Smooth muscle cell (in vitro differentiated cells): ENCODE data around the gene PSMD4. TPM values are rescaled to one million over a fixed set of nuclear protein-coding genes. Genes with fewer than 3 reads are reported as not detected.

ENCODE experiments used
- DNase-seq: peaks from one replicate; lab custom pipeline; 2025; ENCODE audit not compliant: unreplicated experiment; lab: John Stamatoyannopoulos, UW
- H2AFZ ChIP-seq: fragments of 200-600 bp; sonication (generic); 2 replicates; pipeline ENCODE4 v1.6.0; 2016; ENCODE audit warnings: antibody characterized with exemption, low read depth, mild to moderate bottlenecking
- H3F3A ChIP-seq: fragments of 200-600 bp; sonication (generic); 2 replicates; pipeline ENCODE4 v1.6.0; 2017; ENCODE audit warnings: antibody characterized with exemption, low read depth
- H3K27ac ChIP-seq: fragments of 200-600 bp; sonication (generic); 2 replicates; pipeline ENCODE4 v1.5.1; 2016; ENCODE audit warnings: low read depth, mild to moderate bottlenecking
- H3K27me3 ChIP-seq: fragments of 200-600 bp; sonication (generic); 2 replicates; pipeline ENCODE4 v1.6.1; 2016; ENCODE audit warnings: low read depth, mild to moderate bottlenecking
- H3K36me3 ChIP-seq: fragments of 200-600 bp; sonication (generic); 2 replicates; pipeline ENCODE4 v1.5.1; 2016; ENCODE audit warnings: low read depth
- H3K4me1 ChIP-seq: fragments of 200-600 bp; sonication (generic); 2 replicates; pipeline ENCODE4 v1.5.1; 2016; ENCODE audit warnings: low read depth
- H3K4me2 ChIP-seq: fragments of 200-600 bp; sonication (generic); 2 replicates; pipeline ENCODE4 v1.6.0; 2016; ENCODE audit warnings: mild to moderate bottlenecking
- H3K4me3 ChIP-seq: fragments of 200-600 bp; sonication (generic); 2 replicates; pipeline ENCODE4 v1.5.1; 2016; ENCODE audit warnings: mild to moderate bottlenecking
- H3K79me2 ChIP-seq: fragments of 200-600 bp; sonication (generic); 2 replicates; pipeline ENCODE4 v1.6.0; 2016; ENCODE audit warnings: low read depth, mild to moderate bottlenecking
- H3K9ac ChIP-seq: fragments of 200-600 bp; sonication (generic); 2 replicates; pipeline ENCODE4 v1.6.0; 2016; ENCODE audit warnings: low read depth
- H3K9me3 ChIP-seq: fragments of 200-600 bp; sonication (generic); replicated peaks from 2 replicates; pipeline ENCODE4 v1.5.1; 2016; ENCODE audit warnings: low read depth
- H4K20me1 ChIP-seq: fragments of 200-600 bp; sonication (generic); 2 replicates; pipeline ENCODE4 v1.6.0; 2016; ENCODE audit warnings: low read depth
- WGBS: methylation state at CpG from one replicate; pipeline ENCODE4 v1.1.7; 2016; ENCODE audit warnings: low lambda C conversion rate; 5-methylcytosine and 5-hydroxymethylcytosine counted together
- polyA plus RNA-seq: library from polyadenylated mRNA; unstranded; fragments of >200 nt; fragmentation: Nextera tagmentation; extraction: Ambion mirVana; gene quantifications from 2 replicates; pipeline ENCODE4 v1.2.1, GENCODE V29; 2016
- small RNA-seq: library from RNA; depleted of rRNA; stranded (forward); fragments of <200 nt; gene quantifications from one replicate; pipeline ENCODE3, GENCODE V24; 2014
- total RNA-seq: library from RNA; depleted of rRNA; stranded (reverse); fragments of >200 nt; gene quantifications from 2 replicates; pipeline ENCODE4 v1.2.3, GENCODE V29; 2014
- TF ChIP-seq, protein P1 (sequence below): fragments of 200-600 bp; sonication (generic); IDR thresholded peaks from 2 replicates; pipeline ENCODE4 v1.5.1; 2017; ENCODE audit warnings: borderline replicate concordance, mild to moderate bottlenecking, antibody characterized with exemption; ENCODE audit not compliant: insufficient read depth, poor library complexity, severe bottlenecking

PSMD4 gene
- total and polyA plus RNA-seq, 2 experiments from 2014 or later = 109 to 198 TPM

GRCh38 chr1:151314137-151314875, 59.8 kb downstream of the PSMD4 start:
- Histone ChIP-seq H3K27ac (peak overlapping the region; percentile 99), H3K9ac (no peak overlapping the region)
- 72% methylated on average over 3 of the region's 3 CpGs for WGBS

DNA sequence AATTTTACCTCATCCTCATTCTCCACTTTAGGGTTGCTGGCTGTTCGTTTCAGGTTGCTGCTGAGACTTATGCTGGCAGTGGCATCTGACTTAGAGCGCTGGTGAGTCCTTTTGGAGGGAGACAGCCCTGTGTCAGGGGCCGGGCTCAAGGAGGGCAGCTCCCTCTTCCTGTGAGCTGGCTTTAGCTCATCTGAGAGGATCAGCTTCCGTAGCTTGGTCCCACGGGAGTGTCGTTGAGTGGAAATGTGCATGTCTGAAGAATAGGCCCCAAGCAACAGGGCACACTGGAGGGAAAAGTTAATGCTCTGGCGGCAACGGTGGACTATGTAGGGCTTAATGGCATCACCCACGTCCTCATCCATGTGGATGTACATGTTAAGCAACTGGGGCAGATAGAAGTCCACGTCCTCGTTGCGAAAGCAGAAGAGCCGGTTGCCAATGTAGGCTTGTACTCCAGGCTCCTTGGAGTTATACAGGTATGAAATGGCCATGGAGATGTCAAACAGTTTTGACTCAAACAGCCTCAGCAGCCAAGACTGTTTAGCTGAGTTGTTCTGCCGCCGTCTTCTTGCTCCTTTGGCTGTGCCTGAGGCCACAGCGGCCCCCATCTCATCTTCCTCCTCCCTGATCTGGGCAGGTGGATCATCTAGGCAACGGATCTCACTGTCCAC, 61.2 kb downstream of the PSMD4 start:
- H3K79me2 ChIP-seq = peaks cover 19% of the 10 kb centered on the region
- TF ChIP-seq, protein P1, sequence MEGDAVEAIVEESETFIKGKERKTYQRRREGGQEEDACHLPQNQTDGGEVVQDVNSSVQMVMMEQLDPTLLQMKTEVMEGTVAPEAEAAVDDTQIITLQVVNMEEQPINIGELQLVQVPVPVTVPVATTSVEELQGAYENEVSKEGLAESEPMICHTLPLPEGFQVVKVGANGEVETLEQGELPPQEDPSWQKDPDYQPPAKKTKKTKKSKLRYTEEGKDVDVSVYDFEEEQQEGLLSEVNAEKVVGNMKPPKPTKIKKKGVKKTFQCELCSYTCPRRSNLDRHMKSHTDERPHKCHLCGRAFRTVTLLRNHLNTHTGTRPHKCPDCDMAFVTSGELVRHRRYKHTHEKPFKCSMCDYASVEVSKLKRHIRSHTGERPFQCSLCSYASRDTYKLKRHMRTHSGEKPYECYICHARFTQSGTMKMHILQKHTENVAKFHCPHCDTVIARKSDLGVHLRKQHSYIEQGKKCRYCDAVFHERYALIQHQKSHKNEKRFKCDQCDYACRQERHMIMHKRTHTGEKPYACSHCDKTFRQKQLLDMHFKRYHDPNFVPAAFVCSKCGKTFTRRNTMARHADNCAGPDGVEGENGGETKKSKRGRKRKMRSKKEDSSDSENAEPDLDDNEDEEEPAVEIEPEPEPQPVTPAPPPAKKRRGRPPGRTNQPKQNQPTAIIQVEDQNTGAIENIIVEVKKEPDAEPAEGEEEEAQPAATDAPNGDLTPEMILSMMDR = no peak

More at GRCh38 chr1:151314137-151314875, 59.8 kb downstream of the PSMD4 start:
- no peaks in the 10 kb centered on the region for H3K36me3 ChIP-seq
- TF ChIP-seq, protein P1 = no peak
- no peaks in the 10 kb centered on the region for H3K27me3 ChIP-seq
- H3K9me3 ChIP-seq = no peaks in the 10 kb centered on the region
- H3F3A ChIP-seq = peaks cover 20% of the 10 kb centered on the region
- peaks cover 22% of the 10 kb centered on the region for H4K20me1 ChIP-seq
- no peak for DNase-seq
- peaks cover 25% of the 10 kb centered on the region for H3K4me1 ChIP-seq
- H3K79me2 ChIP-seq = peaks cover 14% of the 10 kb centered on the region
- no peak overlapping the region for H3K4me2 ChIP-seq
- H2AFZ ChIP-seq = no peak overlapping the region
- no peak overlapping the region for H3K4me3 ChIP-seq

More for the DNA sequence above, 61.2 kb downstream of the PSMD4 start:
- no peaks in the 10 kb centered on the region for H3K36me3 ChIP-seq
- H2AFZ ChIP-seq = no peak overlapping the region
- H3K9ac ChIP-seq = no peak overlapping the region
- no peak overlapping the region for H3K27ac ChIP-seq
- peaks cover 20% of the 10 kb centered on the region for H3F3A ChIP-seq
- DNase-seq = no peak
- H3K9me3 ChIP-seq = no peaks in the 10 kb centered on the region
- H3K27me3 ChIP-seq = no peaks in the 10 kb centered on the region
- WGBS = 96% methylated on average over 17 of the region's 17 CpGs
- peaks cover 12% of the 10 kb centered on the region for H3K4me1 ChIP-seq
- no peak overlapping the region for H3K4me3 ChIP-seq
- H4K20me1 ChIP-seq = peaks cover 13% of the 10 kb centered on the region
- H3K4me2 ChIP-seq = no peak overlapping the region

Small RNAs within 50 kb of the gene (small RNA-seq; reads per million reads assigned to genes)
- gene RN7SL444P = 0.08 reads per million

Other genes with a start within 250 kb of the PSMD4 start
- gene MINDY1, start 247.8 kb upstream of the PSMD4 start, total RNA-seq = 3.2 and 4.9 TPM in 2 replicates
- 2.4 and 8.5 TPM in 2 replicates for gene MINDY1, start 247.8 kb upstream of the PSMD4 start, polyA plus RNA-seq
- 15.2 and 16.8 TPM in 2 replicates for gene PRUNE1, start 246.3 kb upstream of the PSMD4 start, total RNA-seq
- 10.1 and 19.5 TPM in 2 replicates for gene PRUNE1, start 246.3 kb upstream of the PSMD4 start, polyA plus RNA-seq
- gene BNIPL, start 218.1 kb upstream of the PSMD4 start, total RNA-seq = 5.3 and 5.6 TPM in 2 replicates
- 0.93 and 1.2 TPM in 2 replicates for gene BNIPL, start 218.1 kb upstream of the PSMD4 start, polyA plus RNA-seq
- 1.2 and 1.6 TPM in 2 replicates for gene C1orf56, start 207.0 kb upstream of the PSMD4 start, total RNA-seq
- gene C1orf56, start 207.0 kb upstream of the PSMD4 start, polyA plus RNA-seq = 4.4 and 8.0 TPM in 2 replicates
- gene CDC42SE1, start 195.1 kb upstream of the PSMD4 start, total RNA-seq = 63.3 and 75.9 TPM in 2 replicates
- gene CDC42SE1, start 195.1 kb upstream of the PSMD4 start, polyA plus RNA-seq = 15.2 and 20.8 TPM in 2 replicates
- 50.1 and 53.4 TPM in 2 replicates for gene MLLT11, start 194.3 kb upstream of the PSMD4 start, total RNA-seq
- 73.2 and 74.2 TPM in 2 replicates for gene MLLT11, start 194.3 kb upstream of the PSMD4 start, polyA plus RNA-seq
- 3.6 and 9.1 TPM in 2 replicates for gene GABPB2, start 184.0 kb upstream of the PSMD4 start, total RNA-seq
- gene GABPB2, start 184.0 kb upstream of the PSMD4 start, polyA plus RNA-seq = 1.3 and 3.0 TPM in 2 replicates
- 9.3 and 9.5 TPM in 2 replicates for gene SEMA6C, start 108.1 kb upstream of the PSMD4 start, total RNA-seq
- gene SEMA6C, start 108.1 kb upstream of the PSMD4 start, polyA plus RNA-seq = 8.1 and 10.4 TPM in 2 replicates
- gene TNFAIP8L2, start 98.1 kb upstream of the PSMD4 start, total RNA-seq = not detected in 2 replicates
- gene TNFAIP8L2, start 98.1 kb upstream of the PSMD4 start, polyA plus RNA-seq = 0.14 TPM in 1 of 2 replicates, not detected in the other
- gene LYSMD1, start 88.8 kb upstream of the PSMD4 start, total RNA-seq = 9.7 and 17.8 TPM in 2 replicates
- 1.9 and 2.5 TPM in 2 replicates for gene LYSMD1, start 88.8 kb upstream of the PSMD4 start, polyA plus RNA-seq
- 49.7 and 58.6 TPM in 2 replicates for gene SCNM1, start 88.6 kb upstream of the PSMD4 start, total RNA-seq
- 94.8 and 105 TPM in 2 replicates for gene SCNM1, start 88.6 kb upstream of the PSMD4 start, polyA plus RNA-seq
- not detected in 2 replicates for gene TMOD4, start 78.8 kb upstream of the PSMD4 start, total RNA-seq
- 0.37 TPM in 1 of 2 replicates, not detected in the other for gene TMOD4, start 78.8 kb upstream of the PSMD4 start, polyA plus RNA-seq
- 35.0 and 44.9 TPM in 2 replicates for gene VPS72, start 64.5 kb upstream of the PSMD4 start, total RNA-seq
- gene VPS72, start 64.5 kb upstream of the PSMD4 start, polyA plus RNA-seq = 57.9 and 74.1 TPM in 2 replicates
- gene PIP5K1A, start 56.2 kb upstream of the PSMD4 start, total RNA-seq = 54.6 and 78.2 TPM in 2 replicates
- gene PIP5K1A, start 56.2 kb upstream of the PSMD4 start, polyA plus RNA-seq = 24.1 and 25.8 TPM in 2 replicates
- gene ZNF687, start 27.6 kb downstream of the PSMD4 start, total RNA-seq = 10.7 and 13.1 TPM in 2 replicates
- gene ZNF687, start 27.6 kb downstream of the PSMD4 start, polyA plus RNA-seq = 2.4 and 4.2 TPM in 2 replicates
- 28.0 and 32.2 TPM in 2 replicates for gene PI4KB, start 72.7 kb downstream of the PSMD4 start, total RNA-seq
- 46.7 and 58.7 TPM in 2 replicates for gene PI4KB, start 72.7 kb downstream of the PSMD4 start, polyA plus RNA-seq
- 22.7 and 53.0 TPM in 2 replicates for gene RFX5, start 92.5 kb downstream of the PSMD4 start, total RNA-seq
- gene RFX5, start 92.5 kb downstream of the PSMD4 start, polyA plus RNA-seq = 12.4 and 16.3 TPM in 2 replicates
- gene SELENBP1, start 118.0 kb downstream of the PSMD4 start, total RNA-seq = 22.0 and 26.7 TPM in 2 replicates
- gene SELENBP1, start 118.0 kb downstream of the PSMD4 start, polyA plus RNA-seq = 28.8 and 40.2 TPM in 2 replicates
- gene PSMB4, start 144.8 kb downstream of the PSMD4 start, total RNA-seq = 308 and 316 TPM in 2 replicates
- gene PSMB4, start 144.8 kb downstream of the PSMD4 start, polyA plus RNA-seq = 88.6 and 94.1 TPM in 2 replicates
- 40.9 and 47.0 TPM in 2 replicates for gene POGZ, start 204.8 kb downstream of the PSMD4 start, total RNA-seq
- gene POGZ, start 204.8 kb downstream of the PSMD4 start, polyA plus RNA-seq = 20.5 and 24.8 TPM in 2 replicates